Ishikawa (cell line): Measurements from ENCODE around the gene SDR42E1.

Experiments
- CEBPB ChIP-seq: IDR thresholded peaks from 2 replicates; pipeline ENCODE4 v1.6.1; 2012
- EGR1 ChIP-seq: IDR thresholded peaks from 2 replicates; pipeline ENCODE4 v1.6.1; 2012
- EP300 ChIP-seq: IDR thresholded peaks from 2 replicates; pipeline ENCODE4 v1.6.1; 2012; ENCODE audit warnings: borderline replicate concordance
- FOXM1 ChIP-seq: IDR thresholded peaks from 2 replicates; pipeline ENCODE4 v1.6.1; 2012; ENCODE audit warnings: low read depth, borderline replicate concordance
- MAX ChIP-seq: IDR thresholded peaks from 2 replicates; pipeline ENCODE4 v1.6.1; 2012
- NFIC ChIP-seq: IDR thresholded peaks from 2 replicates; pipeline ENCODE4 v1.6.1; 2012
- RAD21 ChIP-seq: IDR thresholded peaks from 2 replicates; pipeline ENCODE4 v1.6.1; 2012; ENCODE audit warnings: low read depth
- REST ChIP-seq: IDR thresholded peaks from 2 replicates; pipeline ENCODE4 v1.6.1; 2012; ENCODE audit warnings: low read depth, mild to moderate bottlenecking
- TAF1 ChIP-seq: IDR thresholded peaks from 2 replicates; pipeline ENCODE4 v1.6.1; 2012; ENCODE audit warnings: low read depth, mild to moderate bottlenecking
- TCF12 ChIP-seq: IDR thresholded peaks from 2 replicates; pipeline ENCODE4 v1.6.1; 2012; ENCODE audit warnings: low read depth
- TEAD4 ChIP-seq: IDR thresholded peaks from 2 replicates; pipeline ENCODE4 v1.6.1; 2012
- USF1 ChIP-seq: IDR thresholded peaks from 2 replicates; pipeline ENCODE4 v1.6.1; 2012
- YY1 ChIP-seq: IDR thresholded peaks from 2 replicates; pipeline ENCODE4 v1.6.1; 2012; ENCODE audit warnings: low read depth
- ZBTB7A ChIP-seq: IDR thresholded peaks from 2 replicates; pipeline ENCODE4 v1.6.1; 2012; ENCODE audit warnings: low read depth

- TF ChIP-seq RAD21: no peak
- TF ChIP-seq REST: no peak
- TF ChIP-seq MAX: no peak
- TF ChIP-seq CEBPB: no peak
- TF ChIP-seq TEAD4: no peak
- TF ChIP-seq FOXM1: no peak
- TF ChIP-seq EP300: no peak
- TF ChIP-seq USF1: no peak
- no peak for TF ChIP-seq TCF12
- TF ChIP-seq NFIC: no peak
- TF ChIP-seq TAF1: no peak
- TF ChIP-seq ZBTB7A: no peak
- TF ChIP-seq EGR1: no peak
- TF ChIP-seq YY1: no peak
Observed at GRCh38 chr16:81987121-81987520, 24.1 kb downstream of the SDR42E1 start.
